ENCODE results near the gene SOCS1.

The SOCS1 gene

DNA sequence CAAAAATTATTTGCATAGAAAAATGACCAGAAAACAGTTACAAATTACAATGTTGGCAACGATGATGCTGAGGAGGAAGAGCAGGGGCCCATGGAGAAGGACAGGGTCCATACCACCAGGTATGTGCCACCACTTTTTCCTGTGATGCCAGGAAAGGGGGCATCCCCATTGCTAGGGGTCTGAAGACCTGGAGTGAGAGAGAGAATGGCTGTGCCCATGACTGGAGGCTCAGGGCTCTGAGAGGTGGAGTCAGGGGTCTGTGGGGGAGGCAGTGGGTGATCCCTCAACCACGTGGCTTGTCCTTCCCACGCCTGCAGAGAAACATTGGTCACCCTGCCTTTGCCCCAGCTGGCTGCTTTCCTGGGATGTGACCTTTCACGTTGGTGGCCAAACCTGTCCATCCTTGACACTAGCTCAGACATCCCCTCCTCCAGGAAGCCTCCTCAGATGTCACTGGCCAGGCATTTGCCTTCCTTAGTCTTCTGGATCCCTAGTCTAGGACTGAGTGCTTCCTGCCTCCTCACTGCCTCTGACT lies 51.4 kb downstream of the SOCS1 start:
- DNase-seq (ENCODE audit: low read depth in 3 of 3): no peak

Measured in stimulated activated CD4-positive, alpha-beta T cell treated with anti-CD3 and anti-CD28 coated beads, TNF-alpha, amount 100 ng/mL, for 48 hours (primary cell).